Endothelial cell of umbilical vein (primary cell): ENCODE data around the gene NFIL3. TPM values are rescaled to one million over a fixed set of nuclear protein-coding genes. Genes with fewer than 3 reads are reported as not detected.

Experiments used
- BruUV-seq: library from RNA; stranded (reverse); fragments of 400-500 nt; replicated peaks from 2 replicates; lab custom pipeline; 2021; lab: Mats Ljungman, UMichigan
- CTCF ChIA-PET: fragments of 300-600, 350-600 bp; sonication (Branson Sonifier 250); formaldehyde crosslinking; loops from one replicate; lab custom pipeline; 2021; ENCODE audit warnings: antibody characterized with exemption, inconsistent platforms; lab: Charles Lee
- POLR2A ChIA-PET: fragments of 300-600, 350-600 bp; sonication (Branson Sonifier 250); formaldehyde crosslinking; loops from one replicate; lab custom pipeline; 2021; ENCODE audit warnings: antibody characterized with exemption, inconsistent platforms; lab: Charles Lee
- DNase-seq: peaks from one replicate; pipeline ENCODE4 v3.0.0-alpha.2; 2011; ENCODE audit warnings: low read depth, low spot score
- FAIRE-seq: peaks from 2 replicates; lab custom pipeline; 2011; peaks lifted over from hg19 to GRCh38; lab: Jason Lieb, UNC
- H2AFZ ChIP-seq: 2 replicates; pipeline ENCODE4 v1.6.0; 2012; ENCODE audit warnings: low read depth, low read length, control low read depth, inconsistent platforms
- H3K27ac ChIP-seq: 2 replicates; pipeline ENCODE4 v1.5.1; 2011; ENCODE audit warnings: low read depth, mild to moderate bottlenecking, control low read depth, low read length, moderate library complexity; ENCODE audit not compliant: insufficient read depth
- H3K27me3 ChIP-seq, 2 experiments: 2 replicates each; pipeline versions ENCODE4 v1.6.0 to v1.6.1; 2011; ENCODE audit warnings: low read length in 2 of 2, mixed read lengths in 1 of 2; ENCODE audit not compliant: control insufficient read depth in 2 of 2, insufficient read depth in 2 of 2
- H3K36me3 ChIP-seq, 2 experiments: 2 replicates in 1 of 2; 3 replicates in 1 of 2; pipeline ENCODE4 v1.5.1; 2011; ENCODE audit warnings: low read length in 2 of 2, mild to moderate bottlenecking in 1 of 2, moderate library complexity in 1 of 2; ENCODE audit not compliant: control insufficient read depth in 2 of 2, insufficient read depth in 2 of 2; ENCODE audit errors: extremely low read depth in 1 of 2
- H3K4me1 ChIP-seq: 3 replicates; pipeline ENCODE4 v1.5.1; 2011; ENCODE audit warnings: mild to moderate bottlenecking, low read length; ENCODE audit not compliant: control insufficient read depth, insufficient read depth; ENCODE audit errors: extremely low read depth
- H3K4me2 ChIP-seq: 2 replicates; pipeline ENCODE4 v1.6.1; 2011; ENCODE audit warnings: low read length, control low read depth, mixed read lengths; ENCODE audit not compliant: insufficient read depth
- H3K4me3 ChIP-seq, 3 experiments: fragments of 200-600 bp in 1 of 3; sonication (generic), shearing (Covaris generic) in 1 of 3; replicated peaks in 1 of 3; 2 replicates each; pipeline ENCODE4 v1.5.1; 2011 to 2016; ENCODE audit warnings: control low read depth in 3 of 3, low read length in 3 of 3, mild to moderate bottlenecking in 2 of 3, inconsistent platforms in 1 of 3, low read depth in 1 of 3, moderate library complexity in 1 of 3; ENCODE audit not compliant: insufficient read depth in 1 of 3
- H3K79me2 ChIP-seq: 2 replicates; pipeline ENCODE4 v1.6.0; 2012; ENCODE audit warnings: low read length, inconsistent platforms; ENCODE audit not compliant: control insufficient read depth, insufficient read depth
- H3K9ac ChIP-seq: replicated peaks from 2 replicates; pipeline ENCODE3; 2011; ENCODE audit warnings: low read length, control low read depth; ENCODE audit not compliant: insufficient read depth; ENCODE audit errors: extremely low read depth
- H3K9me1 ChIP-seq: replicated peaks from 3 replicates; pipeline ENCODE4 v1.6.0; 2011; ENCODE audit warnings: mild to moderate bottlenecking, low read length; ENCODE audit not compliant: control insufficient read depth, insufficient read depth; ENCODE audit errors: extremely low read depth
- H3K9me3 ChIP-seq: replicated peaks from 2 replicates; pipeline ENCODE4 v1.5.1; 2012; ENCODE audit warnings: low read length, inconsistent platforms; ENCODE audit not compliant: control insufficient read depth, insufficient read depth
- H4K20me1 ChIP-seq: replicated peaks from 2 replicates; pipeline ENCODE3; 2011; ENCODE audit warnings: mild to moderate bottlenecking, low read length; ENCODE audit not compliant: control insufficient read depth, insufficient read depth; ENCODE audit errors: extremely low read depth
- CTCF ChIP-seq, 2 donors: IDR thresholded peaks; 1 replicate in 1 of 2; 2 replicates in 1 of 2; pipeline ENCODE4 v1.5.1; 2011; ENCODE audit warnings: low read length in 2 of 2, mild to moderate bottlenecking in 2 of 2, moderate library complexity in 2 of 2, control low read depth in 1 of 2, inconsistent platforms in 1 of 2, low read depth in 1 of 2; ENCODE audit not compliant: insufficient read depth in 1 of 2; ENCODE audit errors: extremely low read depth in 1 of 2
- FOS ChIP-seq: IDR thresholded peaks from 2 replicates; pipeline ENCODE4 v1.6.1; 2011; ENCODE audit warnings: mild to moderate bottlenecking, low read length, moderate library complexity, borderline replicate concordance; ENCODE audit not compliant: insufficient read depth
- GATA2 ChIP-seq: IDR thresholded peaks from 2 replicates; pipeline ENCODE4 v1.7.0; 2011; ENCODE audit warnings: low read depth, mild to moderate bottlenecking, moderate library complexity, mixed read lengths, low read length; ENCODE audit not compliant: insufficient read length, insufficient read depth
- JUN ChIP-seq: IDR thresholded peaks from 2 replicates; pipeline ENCODE4 v1.6.1; 2011; ENCODE audit warnings: borderline replicate concordance, low read depth; ENCODE audit not compliant: insufficient read length, insufficient read depth
- MYC ChIP-seq: IDR thresholded peaks from one replicate; pipeline ENCODE4 v1.6.1; 2011; ENCODE audit warnings: mild to moderate bottlenecking, low read depth, low read length
- POLR2A ChIP-seq: IDR thresholded peaks from 2 replicates; pipeline ENCODE4 v1.6.1; 2012; ENCODE audit warnings: low read depth, mild to moderate bottlenecking, control low read depth, low read length
- POLR2AphosphoS5 ChIP-seq: IDR thresholded peaks from 2 replicates; pipeline ENCODE4 v1.6.1; 2012; ENCODE audit warnings: low read depth, mild to moderate bottlenecking, control low read depth, low read length, moderate library complexity; ENCODE audit not compliant: insufficient read depth
- dilution Hi-C: fragments of 300-500 bp; cut with MboI; formaldehyde crosslinking; loops from one replicate; pipeline ENCODE4 v1.15.0; 2019; ENCODE audit warnings: low sequenced_read_pairs; ENCODE audit not compliant: extremely low pct_ligation_motif_present
- intact Hi-C: fragments of 100-400 bp; cut with micrococcal nuclease; formaldehyde crosslinking; loops from one replicate; pipeline ENCODE4 v1.10.0; 2022
- polyA plus RNA-seq, 4 experiments: library from polyadenylated mRNA; depleted of rRNA in 3 of 4; stranded (reverse) in 3 of 4; unstranded in 1 of 4; fragments of >200 nt; gene quantifications; 2 replicates each; pipeline versions ENCODE4 v1.2.1 to v1.2.3, GENCODE V29; 2011 to 2012; ENCODE audit warnings: missing spikeins in 1 of 4
- total RNA-seq: library from RNA; stranded (reverse); gene quantifications from 2 replicates; pipeline ENCODE4 v1.2.3, GENCODE V29; 2021
- TF ChIP-seq, protein P1 (sequence below): IDR thresholded peaks from 2 replicates; pipeline ENCODE4 v1.6.1; 2011; ENCODE audit not compliant: insufficient read depth, insufficient read length

The NFIL3 gene
- total and polyA plus RNA-seq, 2 donors (not counting 3 experiments of a cell fraction or from before 2014, with no cell fraction given), result 2.9 to 10.5 TPM

GRCh38 chr9:91418215-91418610 is 5.4 kb downstream of the NFIL3 start:
- Histone ChIP-seq H3K79me2 (peaks cover 61% of the 10 kb centered on the region), H3K27me3 (no peaks in the 10 kb centered on the region), H3K9me1 (no peaks in the 10 kb centered on the region), H3K27ac (no peak overlapping the region), H3K4me3 (no peak overlapping the region), H3K4me1 (peaks cover 33% of the 10 kb centered on the region), H3K4me2 (no peak overlapping the region), H4K20me1 (peaks cover 4% of the 10 kb centered on the region), H3K36me3 (no peaks in the 10 kb centered on the region), H3K9me3 (no peaks in the 10 kb centered on the region), H2AFZ (no peak overlapping the region), H3K9ac (no peak overlapping the region)
- BruUV-seq, result no TSS peak
- intact Hi-C loops (loop anchor here (2.0 kb wide), 1 partner anchor 39 kb away; no protein-coding TSS in a partner anchor), dilution Hi-C loops (no loop called here)
- DNase-seq (no peak), FAIRE-seq (no peak)
- POLR2A ChIA-PET, result no interaction called here
- CTCF ChIA-PET, result no interaction called here
- TF ChIP-seq FOS (no peak), POLR2AphosphoS5 (no peak), CTCF (IDR thresholded peaks at IDR 0.05; ENCODE audit: extremely low read depth in 1 of 2, insufficient read depth in 1 of 2, low read depth in 1 of 2, low read length in 2 of 2) (no peak), JUN (no peak), POLR2A (no peak), MYC (no peak), GATA2 (no peak)
- TF ChIP-seq, protein P1, sequence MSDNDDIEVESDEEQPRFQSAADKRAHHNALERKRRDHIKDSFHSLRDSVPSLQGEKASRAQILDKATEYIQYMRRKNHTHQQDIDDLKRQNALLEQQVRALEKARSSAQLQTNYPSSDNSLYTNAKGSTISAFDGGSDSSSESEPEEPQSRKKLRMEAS, result no peak
